ENCODE results near the gene CLIP3. TPM values are rescaled to one million over a fixed set of nuclear protein-coding genes. Genes with fewer than 3 reads are reported as not detected.

Gene CLIP3
- total RNA-seq, 1 donor from 2014 or later: 8.2 TPM

GRCh38 chr19:36051236-36051635 is 18.6 kb upstream of the CLIP3 start:
- Histone ChIP-seq H4K20me1 (ENCODE audit: low read depth) (peaks cover 23% of the 10 kb centered on the region), H3K79me2 (ENCODE audit: low read depth) (peaks cover 18% of the 10 kb centered on the region), H3K4me3 (no peak overlapping the region), H3K27me3 (no peaks in the 10 kb centered on the region), H3K9ac (no peak overlapping the region), H3K4me1 (peaks cover 8% of the 10 kb centered on the region), H2AFZ (replicated peaks) (no peak overlapping the region), H3K36me3 (no peaks in the 10 kb centered on the region), H3K27ac (no peak overlapping the region), H3K9me3 (ENCODE audit: low read depth) (no peaks in the 10 kb centered on the region), H3K4me2 (no peak overlapping the region), H3F3A (ENCODE audit: low read depth) (peaks cover 14% of the 10 kb centered on the region)
- H3K27ac Mint-ChIP-seq: peak overlapping the region; percentile 13
- peak overlapping the region; percentile 1 for H3K4me3 Mint-ChIP-seq
- peaks cover 22% of the 10 kb centered on the region for H3K4me1 Mint-ChIP-seq
- no peaks in the 10 kb centered on the region for H3K9me3 Mint-ChIP-seq
- TF ChIP-seq EZH2phosphoT487 (IDR thresholded peaks at IDR 0.05): no peak
- TF ChIP-seq CTCF (IDR thresholded peaks at IDR 0.05): peak; percentile 58
- peaks cover 6% of the 10 kb centered on the region for H3K36me3 Mint-ChIP-seq
- DNase-seq (ENCODE audit: low spot score): peak; percentile 67
- no peaks in the 10 kb centered on the region for H3K27me3 Mint-ChIP-seq (ENCODE audit: insufficient read depth, low read depth)

DNA sequence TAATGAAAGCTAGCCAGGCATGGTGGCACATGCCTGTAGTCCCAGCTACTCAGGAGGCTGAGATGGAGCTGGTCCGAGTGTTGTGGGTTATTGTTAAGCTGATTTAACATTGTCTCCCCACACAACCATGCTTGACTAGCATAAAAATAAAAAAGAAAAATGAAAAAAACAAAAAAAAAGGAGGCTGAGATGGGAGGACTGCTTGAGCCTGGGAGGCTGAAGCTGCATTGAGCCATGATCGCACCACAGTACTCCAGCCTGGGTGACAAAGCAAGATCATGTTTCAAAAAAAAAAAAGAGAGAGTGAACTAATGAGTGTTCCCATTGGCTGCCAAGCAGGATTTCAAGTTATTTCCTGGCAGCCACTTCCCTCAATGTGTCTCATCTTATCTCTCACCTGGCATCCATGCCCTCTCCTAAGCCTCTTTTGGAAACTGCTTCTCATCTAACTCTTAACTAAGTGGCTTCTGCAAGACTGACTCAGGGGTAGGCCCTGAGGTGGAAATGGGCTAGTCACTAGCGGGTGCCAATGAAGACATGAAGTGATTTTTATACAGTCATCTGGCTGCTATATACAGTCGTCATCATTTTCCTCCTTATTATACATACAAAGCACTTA is 16.5 kb upstream of the CLIP3 start:
- peaks cover 9% of the 10 kb centered on the region for H3F3A ChIP-seq (ENCODE audit: low read depth)
- Mint-ChIP-seq H3K27me3 (ENCODE audit: insufficient read depth, low read depth) (no peaks in the 10 kb centered on the region), H3K36me3 (peaks cover 9% of the 10 kb centered on the region), H3K4me1 (peaks cover 11% of the 10 kb centered on the region), H3K9me3 (no peaks in the 10 kb centered on the region), H3K4me3 (no peak overlapping the region), H3K27ac (no peak overlapping the region)
- H4K20me1 ChIP-seq (ENCODE audit: low read depth): peaks cover 12% of the 10 kb centered on the region
- H3K9me3 ChIP-seq (ENCODE audit: low read depth): no peaks in the 10 kb centered on the region
- H3K4me2 ChIP-seq: no peak overlapping the region
- no peaks in the 10 kb centered on the region for H3K27me3 ChIP-seq
- H3K36me3 ChIP-seq: no peaks in the 10 kb centered on the region
- no peak overlapping the region for H3K4me3 ChIP-seq
- no peaks in the 10 kb centered on the region for H3K4me1 ChIP-seq
- H3K27ac ChIP-seq: no peak overlapping the region
- no peak overlapping the region for H2AFZ ChIP-seq (replicated peaks)
- H3K79me2 ChIP-seq (ENCODE audit: low read depth): peaks cover 6% of the 10 kb centered on the region
- TF ChIP-seq EZH2 (IDR thresholded peaks at IDR 0.05): no peak
- no peak for TF ChIP-seq CTCF (IDR thresholded peaks at IDR 0.05)
- no peak for TF ChIP-seq EZH2phosphoT487 (IDR thresholded peaks at IDR 0.05)
- no peak for DNase-seq (ENCODE audit: low spot score)
- no peak overlapping the region for H3K9ac ChIP-seq

DNA sequence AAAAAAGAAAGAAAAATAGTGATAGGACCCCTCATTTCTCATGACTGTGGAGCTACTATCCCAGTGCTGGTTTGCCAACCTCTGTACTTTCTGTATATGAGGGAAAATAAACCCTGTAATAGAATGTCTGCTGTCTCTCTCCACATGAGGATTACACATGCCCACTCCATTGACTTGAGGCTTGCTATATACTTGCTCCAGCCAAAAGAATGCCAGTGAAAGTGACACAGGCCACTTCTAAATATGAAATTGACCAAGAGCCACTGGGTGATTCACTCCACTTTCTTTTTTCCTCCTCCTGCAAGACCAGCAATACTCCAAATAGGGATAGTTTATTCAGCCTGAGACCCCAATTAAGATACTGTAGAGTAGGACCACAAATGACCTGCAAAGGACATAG is 15.2 kb upstream of the CLIP3 start:
- Histone ChIP-seq H3F3A (ENCODE audit: low read depth) (no peaks in the 10 kb centered on the region), H3K4me3 (no peak overlapping the region), H3K79me2 (ENCODE audit: low read depth) (peaks cover 3% of the 10 kb centered on the region), H2AFZ (replicated peaks) (no peak overlapping the region), H4K20me1 (ENCODE audit: low read depth) (peaks cover 12% of the 10 kb centered on the region), H3K9ac (no peak overlapping the region), H3K4me1 (no peaks in the 10 kb centered on the region), H3K36me3 (no peaks in the 10 kb centered on the region), H3K4me2 (no peak overlapping the region), H3K9me3 (ENCODE audit: low read depth) (no peaks in the 10 kb centered on the region), H3K27me3 (no peaks in the 10 kb centered on the region), H3K27ac (no peak overlapping the region)
- H3K4me3 Mint-ChIP-seq: no peak overlapping the region
- H3K4me1 Mint-ChIP-seq: peaks cover 6% of the 10 kb centered on the region
- TF ChIP-seq EZH2 (IDR thresholded peaks at IDR 0.05) (no peak), CTCF (IDR thresholded peaks at IDR 0.05) (no peak), EZH2phosphoT487 (IDR thresholded peaks at IDR 0.05) (no peak)
- no peak overlapping the region for H3K27ac Mint-ChIP-seq
- H3K9me3 Mint-ChIP-seq: no peaks in the 10 kb centered on the region
- H3K36me3 Mint-ChIP-seq: peaks cover 9% of the 10 kb centered on the region
- DNase-seq (ENCODE audit: low spot score): no peak
- H3K27me3 Mint-ChIP-seq (ENCODE audit: insufficient read depth, low read depth): no peaks in the 10 kb centered on the region

All from neural progenitor cell (in vitro differentiated cells).